H9 (cell line): ENCODE measurements around the gene CLIC1. TPM values are rescaled to one million over a fixed set of nuclear protein-coding genes. Genes with fewer than 3 reads are reported as not detected.

ENCODE experiments used
- DNase-seq: peaks from one replicate; pipeline ENCODE4 v3.0.0-alpha.2; 2017
- H2AFZ ChIP-seq: one replicate; pipeline ENCODE4 v1.6.1; 2013; ENCODE audit warnings: mild to moderate bottlenecking, low read length, control low read depth, moderate library complexity
- H2AK5ac ChIP-seq: 2 replicates; pipeline ENCODE4 v1.6.1; 2013; ENCODE audit warnings: low read length, control low read depth, mixed read lengths; ENCODE audit not compliant: insufficient read length
- H2BK120ac ChIP-seq: one replicate; pipeline ENCODE4 v1.6.1; 2013; ENCODE audit warnings: low read depth, mild to moderate bottlenecking, low read length, control low read depth, inconsistent platforms; ENCODE audit not compliant: poor library complexity, severe bottlenecking
- H2BK12ac ChIP-seq: 2 replicates; pipeline ENCODE4 v1.6.1; 2013; ENCODE audit warnings: low read length, control low read depth, mixed read lengths, low read depth; ENCODE audit not compliant: insufficient read length
- H2BK15ac ChIP-seq: 2 replicates; pipeline ENCODE4 v1.6.1; 2013; ENCODE audit warnings: low read depth, low read length, control low read depth
- H2BK20ac ChIP-seq: one replicate; pipeline ENCODE4 v1.6.1; 2013; ENCODE audit warnings: low read depth, mild to moderate bottlenecking, low read length, control low read depth, inconsistent platforms; ENCODE audit not compliant: poor library complexity, severe bottlenecking
- H2BK5ac ChIP-seq: 2 replicates; pipeline ENCODE4 v1.6.1; 2013; ENCODE audit warnings: low read length, control low read depth, mixed read lengths; ENCODE audit not compliant: insufficient read length
- H3K14ac ChIP-seq: 2 replicates; pipeline ENCODE4 v1.6.1; 2013; ENCODE audit warnings: low read length, control low read depth; ENCODE audit not compliant: insufficient read depth
- H3K18ac ChIP-seq: 2 replicates; pipeline ENCODE4 v1.6.1; 2013; ENCODE audit warnings: low read depth, mild to moderate bottlenecking, mixed read lengths, low read length, control low read depth; ENCODE audit not compliant: insufficient read length
- H3K23ac ChIP-seq: 2 replicates; pipeline ENCODE4 v1.6.1; 2013; ENCODE audit warnings: low read length, control low read depth, mixed read lengths, low read depth; ENCODE audit not compliant: insufficient read length
- H3K23me2 ChIP-seq: 2 replicates; pipeline ENCODE4 v1.6.1; 2013; ENCODE audit warnings: low read depth, mild to moderate bottlenecking, mixed read lengths, low read length, control low read depth; ENCODE audit not compliant: insufficient read length, poor library complexity, severe bottlenecking
- H3K27ac ChIP-seq: 2 replicates; pipeline ENCODE4 v1.5.1; 2013; ENCODE audit warnings: low read length, control low read depth, mixed read lengths, low read depth; ENCODE audit not compliant: insufficient read length
- H3K27me3 ChIP-seq: 2 replicates; pipeline ENCODE4 v1.6.1; 2013; ENCODE audit warnings: low read length, control low read depth, inconsistent platforms; ENCODE audit not compliant: insufficient read depth
- H3K4ac ChIP-seq: 2 replicates; pipeline ENCODE4 v1.6.1; 2013; ENCODE audit warnings: low read depth, mild to moderate bottlenecking, control low read depth, inconsistent platforms, low read length, moderate library complexity
- H3K4me1 ChIP-seq: 2 replicates; pipeline ENCODE4 v1.6.1; 2013; ENCODE audit warnings: low read length, control low read depth, inconsistent platforms; ENCODE audit not compliant: insufficient read depth
- H3K4me2 ChIP-seq: 2 replicates; pipeline ENCODE4 v1.6.1; 2013; ENCODE audit warnings: low read length, control low read depth, mixed read lengths; ENCODE audit not compliant: insufficient read length, insufficient read depth
- H3K56ac ChIP-seq: 2 replicates; pipeline ENCODE4 v1.6.1; 2013; ENCODE audit warnings: low read depth, mild to moderate bottlenecking, mixed read lengths, low read length, control low read depth; ENCODE audit not compliant: insufficient read length
- H3K79me1 ChIP-seq: 2 replicates; pipeline ENCODE4 v1.6.1; 2013; ENCODE audit warnings: low read depth, mild to moderate bottlenecking, moderate library complexity, low read length, control low read depth, inconsistent platforms; ENCODE audit not compliant: insufficient read depth, poor library complexity, severe bottlenecking
- H3K79me2 ChIP-seq: 2 replicates; pipeline ENCODE4 v1.6.1; 2013; ENCODE audit warnings: low read length, control low read depth, inconsistent platforms; ENCODE audit not compliant: insufficient read depth
- H3K9ac ChIP-seq: 2 replicates; pipeline ENCODE4 v1.6.1; 2013; ENCODE audit warnings: low read length, control low read depth, mixed read lengths; ENCODE audit not compliant: insufficient read length; ENCODE audit errors: extremely low read depth
- H3K9me3 ChIP-seq: one replicate; pipeline ENCODE4 v1.6.1; 2013; ENCODE audit warnings: low read depth, low read length, inconsistent platforms; ENCODE audit not compliant: control insufficient read depth
- H3T11ph ChIP-seq: one replicate; pipeline ENCODE4 v1.6.1; 2013; ENCODE audit warnings: mild to moderate bottlenecking, low read length, control low read depth, inconsistent platforms
- H4K20me1 ChIP-seq: one replicate; pipeline ENCODE4 v1.6.1; 2013; ENCODE audit not compliant: control insufficient read depth, insufficient read length, insufficient read depth
- H4K5ac ChIP-seq: 2 replicates; pipeline ENCODE4 v1.6.1; 2013; ENCODE audit warnings: low read depth, mild to moderate bottlenecking, mixed read lengths, low read length, control low read depth; ENCODE audit not compliant: insufficient read length
- H4K8ac ChIP-seq: replicated peaks from 2 replicates; pipeline ENCODE4 v1.6.1; 2013; ENCODE audit warnings: low read length, control low read depth, mixed read lengths, low read depth; ENCODE audit not compliant: insufficient read length
- H4K91ac ChIP-seq: 2 replicates; pipeline ENCODE4 v1.6.1; 2013; ENCODE audit warnings: low read depth, mild to moderate bottlenecking, moderate library complexity, mixed read lengths, low read length, control low read depth; ENCODE audit not compliant: insufficient read length
- H3K27ac Mint-ChIP-seq, 3 experiments: 2 replicates in 2 of 3; 3 replicates in 1 of 3; pipeline ENCODE4 v1.8.0; 2020 to 2021; ENCODE audit warnings: mixed read lengths in 3 of 3, mild to moderate bottlenecking in 1 of 3, moderate library complexity in 1 of 3
- H3K27me3 Mint-ChIP-seq: 2 replicates; pipeline ENCODE4 v1.8.0; 2021; ENCODE audit warnings: low read depth, mild to moderate bottlenecking, moderate library complexity, mixed read lengths
- H3K36me3 Mint-ChIP-seq, 3 experiments: 2 replicates in 2 of 3; 3 replicates in 1 of 3; pipeline ENCODE4 v1.8.0; 2020 to 2021; ENCODE audit warnings: low read depth in 3 of 3, mixed read lengths in 3 of 3; ENCODE audit not compliant: insufficient read depth in 1 of 3
- H3K4me1 Mint-ChIP-seq, 2 experiments: 2 replicates each; pipeline ENCODE4 v1.8.0; 2020; ENCODE audit warnings: mixed read lengths in 2 of 2
- H3K4me3 Mint-ChIP-seq, 2 experiments: 2 replicates in 1 of 2; 3 replicates in 1 of 2; pipeline ENCODE4 v1.8.0; 2020 to 2021; ENCODE audit warnings: mild to moderate bottlenecking in 2 of 2, mixed read lengths in 2 of 2, moderate library complexity in 1 of 2
- H3K9me3 Mint-ChIP-seq, 2 experiments: 2 replicates in 1 of 2; 3 replicates in 1 of 2; pipeline ENCODE4 v1.8.0; 2020; ENCODE audit warnings: mild to moderate bottlenecking in 2 of 2, mixed read lengths in 2 of 2, moderate library complexity in 1 of 2
- CTCF ChIP-seq: fragments of 200-600 bp; sonication (generic); conservative IDR thresholded peaks from 3 replicates; pipeline ENCODE4 v1.8.0; 2021; ENCODE audit warnings: antibody characterized with exemption, mild to moderate bottlenecking
- WGBS: extraction: QIAGEN DNeasy Blood & Tissue Kit; methylation state at CpG from one replicate; pipeline ENCODE4 v1.1.7; 2013; ENCODE audit warnings: missing lambda C conversion rate, low lambda C conversion rate, mixed read lengths; ENCODE audit not compliant: insufficient read length; ENCODE audit errors: extremely low coverage; 5-methylcytosine and 5-hydroxymethylcytosine counted together
- total RNA-seq: library from RNA; stranded (reverse); gene quantifications from 2 replicates; pipeline ENCODE4 v1.2.1, GENCODE V29; 2021

Gene CLIC1
- total RNA-seq, 1 experiment from 2014 or later = 265 TPM

DNA sequence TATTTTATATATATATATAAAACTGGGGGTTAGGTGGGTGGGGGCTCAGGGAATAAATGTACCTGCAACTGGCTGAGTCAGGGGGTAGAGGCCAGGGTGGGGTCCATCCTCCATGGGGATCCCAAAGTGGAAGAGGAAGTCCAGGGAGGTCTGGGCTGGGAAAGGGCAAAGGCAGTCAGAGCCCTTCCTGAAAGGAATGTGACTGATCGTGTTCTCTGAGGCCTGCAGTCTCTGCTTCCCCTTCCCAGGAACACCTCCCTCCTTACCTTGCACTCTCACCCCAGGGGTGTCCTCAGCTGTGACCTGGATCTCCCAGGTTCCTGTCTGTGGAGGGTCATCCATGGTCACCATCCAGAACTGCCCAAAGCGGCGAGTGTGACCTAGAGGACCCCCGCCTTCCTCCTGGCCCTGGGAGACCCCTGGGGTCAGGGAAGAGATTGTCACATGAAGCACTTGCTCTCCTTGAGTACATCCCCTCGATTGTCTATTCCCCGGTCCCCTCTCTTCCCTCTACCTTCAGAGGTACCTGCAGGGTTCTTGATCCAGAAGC lies 30.8 kb upstream of the CLIC1 start:
- Histone ChIP-seq H3K27ac (no peak overlapping the region), H3T11ph (no peak overlapping the region), H3K23ac (no peak overlapping the region), H2BK120ac (no peak overlapping the region), H3K56ac (no peak overlapping the region), H2BK20ac (no peak overlapping the region), H2AFZ (no peak overlapping the region), H3K14ac (no peak overlapping the region; the same call in 1 of the 2 replicates), H3K4ac (no peak overlapping the region), H3K4me2 (no peak overlapping the region), H3K18ac (no peak overlapping the region), H3K27me3 (no peaks in the 10 kb centered on the region), H3K9me3 (no peaks in the 10 kb centered on the region), H2BK5ac (no peak overlapping the region), H2BK15ac (no peak overlapping the region), H3K79me1 (no peaks in the 10 kb centered on the region), H3K23me2 (no peaks in the 10 kb centered on the region), H2BK12ac (no peak overlapping the region), H4K20me1 (no peaks in the 10 kb centered on the region), H4K8ac (no peak overlapping the region), H2AK5ac (no peak overlapping the region), H4K91ac (no peak overlapping the region), H3K4me1 (no peaks in the 10 kb centered on the region), H3K9ac (no peak overlapping the region), H4K5ac (no peak overlapping the region), H3K79me2 (no peaks in the 10 kb centered on the region)
- Mint-ChIP-seq H3K4me1 (peaks cover 25 to 27% of the 10 kb centered on the region in 2 experiments), H3K27ac (no peak overlapping the region), H3K9me3 (no peaks in the 10 kb centered on the region; a peak in 1 of 5 replicates), H3K27me3 (no peaks in the 10 kb centered on the region; the same call in 1 of the 2 replicates), H3K4me3 (no peak overlapping the region), H3K36me3 (peaks cover under 1 to 13% (median 7%) of the 10 kb centered on the region in 3 experiments; a peak in 4 of 7 replicates)
- no CpG with 5 or more reads among the region's 6 CpGs for WGBS
- TF ChIP-seq CTCF = no peak
- DNase-seq = no peak
